SK-N-SH treated with all-trans-retinoic acid at 6 μM for 48 hours (cell line): ENCODE results near the gene COL9A3.

Source experiments
- ISL1 ChIP-seq: fragments of 250-450 bp; sonication (Bioruptor Pico); IDR thresholded peaks from 2 replicates; pipeline ENCODE4 v2.1.2; 2022; ENCODE audit warnings: mild to moderate bottlenecking, moderate library complexity
- RARB ChIP-seq: fragments of 250-450 bp; sonication (Bioruptor Pico); IDR thresholded peaks from 2 replicates; pipeline ENCODE4 v1.8.0; 2021; ENCODE audit warnings: mild to moderate bottlenecking, moderate library complexity
- ZFP3 ChIP-seq: fragments of 250-450 bp; sonication (Bioruptor Pico); IDR thresholded peaks from 2 replicates; pipeline ENCODE4 v1.5.0; 2020; ENCODE audit warnings: mild to moderate bottlenecking, moderate library complexity
- TF ChIP-seq, protein P1 (sequence below): fragments of 250-450 bp; sonication (Bioruptor Pico); IDR thresholded peaks from 2 replicates; pipeline ENCODE4 v1.5.1; 2020; ENCODE audit warnings: low read depth, mild to moderate bottlenecking, moderate library complexity

DNA sequence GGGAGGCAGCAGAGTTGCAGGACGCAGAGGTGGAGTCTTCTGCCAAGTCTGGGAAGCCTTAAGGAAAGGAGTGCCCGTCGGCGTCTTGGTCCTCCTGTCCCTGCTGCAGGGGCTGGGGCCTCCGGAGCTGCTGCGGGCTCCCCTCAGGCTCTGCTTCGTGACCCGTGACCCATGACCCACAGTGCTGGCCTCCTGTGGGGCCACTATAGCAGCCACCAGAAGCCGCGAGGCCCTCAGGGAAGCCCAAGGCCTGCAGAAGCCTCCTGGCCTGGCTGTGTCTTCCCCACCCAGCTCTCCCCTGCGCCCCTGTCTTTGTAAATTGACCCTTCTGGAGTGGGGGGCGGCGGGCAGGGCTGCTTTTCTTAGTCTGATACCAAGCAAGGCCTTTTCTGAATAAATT is 3.3 kb upstream of the COL9A3 start:
- no peak for TF ChIP-seq ZFP3
- TF ChIP-seq RARB = no peak
- TF ChIP-seq, protein P1, sequence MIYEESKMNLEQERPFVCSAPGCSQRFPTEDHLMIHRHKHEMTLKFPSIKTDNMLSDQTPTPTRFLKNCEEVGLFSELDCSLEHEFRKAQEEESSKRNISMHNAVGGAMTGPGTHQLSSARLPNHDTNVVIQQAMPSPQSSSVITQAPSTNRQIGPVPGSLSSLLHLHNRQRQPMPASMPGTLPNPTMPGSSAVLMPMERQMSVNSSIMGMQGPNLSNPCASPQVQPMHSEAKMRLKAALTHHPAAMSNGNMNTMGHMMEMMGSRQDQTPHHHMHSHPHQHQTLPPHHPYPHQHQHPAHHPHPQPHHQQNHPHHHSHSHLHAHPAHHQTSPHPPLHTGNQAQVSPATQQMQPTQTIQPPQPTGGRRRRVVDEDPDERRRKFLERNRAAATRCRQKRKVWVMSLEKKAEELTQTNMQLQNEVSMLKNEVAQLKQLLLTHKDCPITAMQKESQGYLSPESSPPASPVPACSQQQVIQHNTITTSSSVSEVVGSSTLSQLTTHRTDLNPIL (CRISPR knock-in tag) = no peak
- no peak for TF ChIP-seq ISL1 (CRISPR knock-in tag)
